Measurements from ENCODE around the gene STAT5A. TPM values are rescaled to one million over a fixed set of nuclear protein-coding genes. Genes with fewer than 3 reads are reported as not detected.

Gene STAT5A
- total and polyA plus RNA-seq, 9 of the 15 experiments (the other 6 are each of a cell fraction or from before 2014, with no cell fraction given) = 79.9 to 415 (median 196) TPM

GRCh38 chr17:42315402-42316156, 27.3 kb downstream of the STAT5A start (continued):
- TF ChIP-seq, protein P1, sequence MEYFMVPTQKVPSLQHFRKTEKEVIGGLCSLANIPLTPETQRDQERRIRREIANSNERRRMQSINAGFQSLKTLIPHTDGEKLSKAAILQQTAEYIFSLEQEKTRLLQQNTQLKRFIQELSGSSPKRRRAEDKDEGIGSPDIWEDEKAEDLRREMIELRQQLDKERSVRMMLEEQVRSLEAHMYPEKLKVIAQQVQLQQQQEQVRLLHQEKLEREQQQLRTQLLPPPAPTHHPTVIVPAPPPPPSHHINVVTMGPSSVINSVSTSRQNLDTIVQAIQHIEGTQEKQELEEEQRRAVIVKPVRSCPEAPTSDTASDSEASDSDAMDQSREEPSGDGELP (CRISPR knock-in tag; IDR thresholded peaks at IDR 0.05; ENCODE audit: borderline replicate concordance) = peak; percentile 39; the same call in 1 of the 2 replicates
- TF ChIP-seq GTF2A2 (tag; IDR thresholded peaks at IDR 0.05) (peak; percentile 18; the same call in 1 of the 2 replicates), SRSF7 (optimal IDR thresholded peaks at IDR 0.05; ENCODE audit: low read depth, low read length) (no peak), TSC22D4 (tag; IDR thresholded peaks at IDR 0.05) (no peak), MYNN (IDR thresholded peaks at IDR 0.05) (peak; percentile 34; the same call in 1 of the 2 replicates), MYNN (CRISPR knock-in tag; IDR thresholded peaks at IDR 0.05) (no peak), PCBP2 (IDR thresholded peaks at IDR 0.05; ENCODE audit: low read depth, low read length, poor library complexity, severe bottlenecking) (no peak), ETS1 (conservative IDR thresholded peaks at IDR 0.05; ENCODE audit: control insufficient read depth, low read depth, low read length) (no peak)
- TF ChIP-seq, protein P2, sequence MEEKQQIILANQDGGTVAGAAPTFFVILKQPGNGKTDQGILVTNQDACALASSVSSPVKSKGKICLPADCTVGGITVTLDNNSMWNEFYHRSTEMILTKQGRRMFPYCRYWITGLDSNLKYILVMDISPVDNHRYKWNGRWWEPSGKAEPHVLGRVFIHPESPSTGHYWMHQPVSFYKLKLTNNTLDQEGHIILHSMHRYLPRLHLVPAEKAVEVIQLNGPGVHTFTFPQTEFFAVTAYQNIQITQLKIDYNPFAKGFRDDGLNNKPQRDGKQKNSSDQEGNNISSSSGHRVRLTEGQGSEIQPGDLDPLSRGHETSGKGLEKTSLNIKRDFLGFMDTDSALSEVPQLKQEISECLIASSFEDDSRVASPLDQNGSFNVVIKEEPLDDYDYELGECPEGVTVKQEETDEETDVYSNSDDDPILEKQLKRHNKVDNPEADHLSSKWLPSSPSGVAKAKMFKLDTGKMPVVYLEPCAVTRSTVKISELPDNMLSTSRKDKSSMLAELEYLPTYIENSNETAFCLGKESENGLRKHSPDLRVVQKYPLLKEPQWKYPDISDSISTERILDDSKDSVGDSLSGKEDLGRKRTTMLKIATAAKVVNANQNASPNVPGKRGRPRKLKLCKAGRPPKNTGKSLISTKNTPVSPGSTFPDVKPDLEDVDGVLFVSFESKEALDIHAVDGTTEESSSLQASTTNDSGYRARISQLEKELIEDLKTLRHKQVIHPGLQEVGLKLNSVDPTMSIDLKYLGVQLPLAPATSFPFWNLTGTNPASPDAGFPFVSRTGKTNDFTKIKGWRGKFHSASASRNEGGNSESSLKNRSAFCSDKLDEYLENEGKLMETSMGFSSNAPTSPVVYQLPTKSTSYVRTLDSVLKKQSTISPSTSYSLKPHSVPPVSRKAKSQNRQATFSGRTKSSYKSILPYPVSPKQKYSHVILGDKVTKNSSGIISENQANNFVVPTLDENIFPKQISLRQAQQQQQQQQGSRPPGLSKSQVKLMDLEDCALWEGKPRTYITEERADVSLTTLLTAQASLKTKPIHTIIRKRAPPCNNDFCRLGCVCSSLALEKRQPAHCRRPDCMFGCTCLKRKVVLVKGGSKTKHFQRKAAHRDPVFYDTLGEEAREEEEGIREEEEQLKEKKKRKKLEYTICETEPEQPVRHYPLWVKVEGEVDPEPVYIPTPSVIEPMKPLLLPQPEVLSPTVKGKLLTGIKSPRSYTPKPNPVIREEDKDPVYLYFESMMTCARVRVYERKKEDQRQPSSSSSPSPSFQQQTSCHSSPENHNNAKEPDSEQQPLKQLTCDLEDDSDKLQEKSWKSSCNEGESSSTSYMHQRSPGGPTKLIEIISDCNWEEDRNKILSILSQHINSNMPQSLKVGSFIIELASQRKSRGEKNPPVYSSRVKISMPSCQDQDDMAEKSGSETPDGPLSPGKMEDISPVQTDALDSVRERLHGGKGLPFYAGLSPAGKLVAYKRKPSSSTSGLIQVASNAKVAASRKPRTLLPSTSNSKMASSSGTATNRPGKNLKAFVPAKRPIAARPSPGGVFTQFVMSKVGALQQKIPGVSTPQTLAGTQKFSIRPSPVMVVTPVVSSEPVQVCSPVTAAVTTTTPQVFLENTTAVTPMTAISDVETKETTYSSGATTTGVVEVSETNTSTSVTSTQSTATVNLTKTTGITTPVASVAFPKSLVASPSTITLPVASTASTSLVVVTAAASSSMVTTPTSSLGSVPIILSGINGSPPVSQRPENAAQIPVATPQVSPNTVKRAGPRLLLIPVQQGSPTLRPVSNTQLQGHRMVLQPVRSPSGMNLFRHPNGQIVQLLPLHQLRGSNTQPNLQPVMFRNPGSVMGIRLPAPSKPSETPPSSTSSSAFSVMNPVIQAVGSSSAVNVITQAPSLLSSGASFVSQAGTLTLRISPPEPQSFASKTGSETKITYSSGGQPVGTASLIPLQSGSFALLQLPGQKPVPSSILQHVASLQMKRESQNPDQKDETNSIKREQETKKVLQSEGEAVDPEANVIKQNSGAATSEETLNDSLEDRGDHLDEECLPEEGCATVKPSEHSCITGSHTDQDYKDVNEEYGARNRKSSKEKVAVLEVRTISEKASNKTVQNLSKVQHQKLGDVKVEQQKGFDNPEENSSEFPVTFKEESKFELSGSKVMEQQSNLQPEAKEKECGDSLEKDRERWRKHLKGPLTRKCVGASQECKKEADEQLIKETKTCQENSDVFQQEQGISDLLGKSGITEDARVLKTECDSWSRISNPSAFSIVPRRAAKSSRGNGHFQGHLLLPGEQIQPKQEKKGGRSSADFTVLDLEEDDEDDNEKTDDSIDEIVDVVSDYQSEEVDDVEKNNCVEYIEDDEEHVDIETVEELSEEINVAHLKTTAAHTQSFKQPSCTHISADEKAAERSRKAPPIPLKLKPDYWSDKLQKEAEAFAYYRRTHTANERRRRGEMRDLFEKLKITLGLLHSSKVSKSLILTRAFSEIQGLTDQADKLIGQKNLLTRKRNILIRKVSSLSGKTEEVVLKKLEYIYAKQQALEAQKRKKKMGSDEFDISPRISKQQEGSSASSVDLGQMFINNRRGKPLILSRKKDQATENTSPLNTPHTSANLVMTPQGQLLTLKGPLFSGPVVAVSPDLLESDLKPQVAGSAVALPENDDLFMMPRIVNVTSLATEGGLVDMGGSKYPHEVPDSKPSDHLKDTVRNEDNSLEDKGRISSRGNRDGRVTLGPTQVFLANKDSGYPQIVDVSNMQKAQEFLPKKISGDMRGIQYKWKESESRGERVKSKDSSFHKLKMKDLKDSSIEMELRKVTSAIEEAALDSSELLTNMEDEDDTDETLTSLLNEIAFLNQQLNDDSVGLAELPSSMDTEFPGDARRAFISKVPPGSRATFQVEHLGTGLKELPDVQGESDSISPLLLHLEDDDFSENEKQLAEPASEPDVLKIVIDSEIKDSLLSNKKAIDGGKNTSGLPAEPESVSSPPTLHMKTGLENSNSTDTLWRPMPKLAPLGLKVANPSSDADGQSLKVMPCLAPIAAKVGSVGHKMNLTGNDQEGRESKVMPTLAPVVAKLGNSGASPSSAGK (IDR thresholded peaks at IDR 0.05) = peak; percentile 75
- TF ChIP-seq, protein P3, sequence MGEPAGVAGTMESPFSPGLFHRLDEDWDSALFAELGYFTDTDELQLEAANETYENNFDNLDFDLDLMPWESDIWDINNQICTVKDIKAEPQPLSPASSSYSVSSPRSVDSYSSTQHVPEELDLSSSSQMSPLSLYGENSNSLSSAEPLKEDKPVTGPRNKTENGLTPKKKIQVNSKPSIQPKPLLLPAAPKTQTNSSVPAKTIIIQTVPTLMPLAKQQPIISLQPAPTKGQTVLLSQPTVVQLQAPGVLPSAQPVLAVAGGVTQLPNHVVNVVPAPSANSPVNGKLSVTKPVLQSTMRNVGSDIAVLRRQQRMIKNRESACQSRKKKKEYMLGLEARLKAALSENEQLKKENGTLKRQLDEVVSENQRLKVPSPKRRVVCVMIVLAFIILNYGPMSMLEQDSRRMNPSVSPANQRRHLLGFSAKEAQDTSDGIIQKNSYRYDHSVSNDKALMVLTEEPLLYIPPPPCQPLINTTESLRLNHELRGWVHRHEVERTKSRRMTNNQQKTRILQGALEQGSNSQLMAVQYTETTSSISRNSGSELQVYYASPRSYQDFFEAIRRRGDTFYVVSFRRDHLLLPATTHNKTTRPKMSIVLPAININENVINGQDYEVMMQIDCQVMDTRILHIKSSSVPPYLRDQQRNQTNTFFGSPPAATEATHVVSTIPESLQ (CRISPR knock-in tag; IDR thresholded peaks at IDR 0.05) = 0 out of 2 replicates have a peak, but pooled peaks have one; percentile 11

Data from K562 (cell line).